GM13976 (cell line): ENCODE measurements around the gene CYYR1.

ENCODE experiments used
- DNase-seq: peaks from one replicate; pipeline ENCODE4 v3.0.0; 2012; ENCODE audit warnings: low spot score
- CTCF ChIP-seq: IDR thresholded peaks from 2 replicates; pipeline ENCODE4 v1.5.1; 2012; ENCODE audit warnings: borderline replicate concordance, mild to moderate bottlenecking; ENCODE audit not compliant: insufficient read depth; ENCODE audit errors: extremely low read depth, missing control alignments, control extremely low read depth
- in situ Hi-C: fragments of 300-500 bp; cut with MboI; formaldehyde crosslinking; loops from one replicate; pipeline ENCODE4 v1.12.0; 2022; ENCODE audit warnings: low sequenced_read_pairs, mixed read lengths, inconsistent platforms; ENCODE audit not compliant: unreplicated experiment

Gene CYYR1

GRCh38 chr21:26572702-26573381 is at the start of gene CYYR1:
Gene CYYR1, minus strand, starts transcription at chr21:26573286. Its CDS starts 346 bp downstream, at chr21:26572940.
- in situ Hi-C loops, result no loop called here
- DNase-seq, result no peak
- no peak for TF ChIP-seq CTCF

- no peak for TF ChIP-seq CTCF
- in situ Hi-C loops, result no loop called here
- no peak for DNase-seq
Measured at GRCh38 chr21:26617176-26617575, 44.1 kb upstream of the CYYR1 start.

DNA sequence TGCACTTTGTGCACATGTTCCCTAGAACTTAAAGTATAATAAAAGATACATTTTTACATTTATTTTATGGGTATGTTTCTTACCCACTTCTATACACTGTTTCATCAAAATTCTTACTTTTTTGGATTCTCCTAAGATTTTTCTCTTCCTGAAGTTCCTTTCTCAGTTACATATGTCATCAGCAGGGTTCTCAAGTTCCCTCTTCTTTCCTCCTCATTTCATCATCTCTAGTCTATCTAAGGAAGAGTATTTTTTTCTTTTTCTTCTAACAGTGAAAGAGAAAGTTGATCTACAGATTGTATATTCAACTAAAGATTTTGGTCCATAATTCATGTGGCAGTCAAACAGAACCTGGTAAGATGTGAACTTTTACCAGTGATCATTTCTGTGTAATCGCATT is 41.2 kb upstream of the CYYR1 start:
- in situ Hi-C loops, result no loop called here
- no peak for TF ChIP-seq CTCF

GRCh38 chr21:26599261-26599660 is 26.2 kb upstream of the CYYR1 start:
- no peak for TF ChIP-seq CTCF
- no peak for DNase-seq
- in situ Hi-C loops, result no loop called here

More for the DNA sequence above, 41.2 kb upstream of the CYYR1 start:
- no peak for DNase-seq

DNA sequence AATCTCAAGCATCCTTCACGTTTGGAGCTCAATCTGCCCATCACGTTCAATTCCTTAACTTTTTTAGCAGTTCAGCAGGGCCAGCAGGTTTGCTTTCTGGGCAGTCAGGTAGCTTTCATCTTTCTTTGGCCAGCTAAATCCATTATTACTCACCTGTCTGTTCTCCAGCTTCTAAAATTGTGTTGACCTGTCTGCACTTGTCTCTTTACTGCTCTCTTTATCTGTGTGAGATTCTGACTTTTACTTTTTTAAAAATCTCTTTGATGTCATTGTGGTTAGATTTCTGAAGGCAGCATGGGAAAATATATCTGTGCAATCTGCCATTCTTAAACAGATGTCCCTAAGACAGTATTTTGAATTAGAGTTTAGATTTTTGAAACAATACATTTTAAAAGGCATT is 24.9 kb upstream of the CYYR1 start:
- in situ Hi-C loops, result no loop called here

GRCh38 chr21:26597031-26597430 is 23.9 kb upstream of the CYYR1 start:
- in situ Hi-C loops, result no loop called here
- DNase-seq, result no peak
- TF ChIP-seq CTCF, result no peak

More for the DNA sequence above, 24.9 kb upstream of the CYYR1 start:
- no peak for TF ChIP-seq CTCF
- DNase-seq, result no peak
